H9 (cell line): ENCODE measurements around the gene SLC6A18. TPM values are rescaled to one million over a fixed set of nuclear protein-coding genes. Genes with fewer than 3 reads are reported as not detected.

Source experiments
- DNase-seq: peaks from one replicate; pipeline ENCODE4 v3.0.0-alpha.2; 2017
- H2AFZ ChIP-seq: one replicate; pipeline ENCODE4 v1.6.1; 2013; ENCODE audit warnings: mild to moderate bottlenecking, low read length, control low read depth, moderate library complexity
- H2AK5ac ChIP-seq: 2 replicates; pipeline ENCODE4 v1.6.1; 2013; ENCODE audit warnings: low read length, control low read depth, mixed read lengths; ENCODE audit not compliant: insufficient read length
- H2BK120ac ChIP-seq: one replicate; pipeline ENCODE4 v1.6.1; 2013; ENCODE audit warnings: low read depth, mild to moderate bottlenecking, low read length, control low read depth, inconsistent platforms; ENCODE audit not compliant: poor library complexity, severe bottlenecking
- H2BK12ac ChIP-seq: 2 replicates; pipeline ENCODE4 v1.6.1; 2013; ENCODE audit warnings: low read length, control low read depth, mixed read lengths, low read depth; ENCODE audit not compliant: insufficient read length
- H2BK15ac ChIP-seq: 2 replicates; pipeline ENCODE4 v1.6.1; 2013; ENCODE audit warnings: low read depth, low read length, control low read depth
- H2BK20ac ChIP-seq: one replicate; pipeline ENCODE4 v1.6.1; 2013; ENCODE audit warnings: low read depth, mild to moderate bottlenecking, low read length, control low read depth, inconsistent platforms; ENCODE audit not compliant: poor library complexity, severe bottlenecking
- H2BK5ac ChIP-seq: 2 replicates; pipeline ENCODE4 v1.6.1; 2013; ENCODE audit warnings: low read length, control low read depth, mixed read lengths; ENCODE audit not compliant: insufficient read length
- H3K14ac ChIP-seq: 2 replicates; pipeline ENCODE4 v1.6.1; 2013; ENCODE audit warnings: low read length, control low read depth; ENCODE audit not compliant: insufficient read depth
- H3K18ac ChIP-seq: 2 replicates; pipeline ENCODE4 v1.6.1; 2013; ENCODE audit warnings: low read depth, mild to moderate bottlenecking, mixed read lengths, low read length, control low read depth; ENCODE audit not compliant: insufficient read length
- H3K23ac ChIP-seq: 2 replicates; pipeline ENCODE4 v1.6.1; 2013; ENCODE audit warnings: low read length, control low read depth, mixed read lengths, low read depth; ENCODE audit not compliant: insufficient read length
- H3K23me2 ChIP-seq: 2 replicates; pipeline ENCODE4 v1.6.1; 2013; ENCODE audit warnings: low read depth, mild to moderate bottlenecking, mixed read lengths, low read length, control low read depth; ENCODE audit not compliant: insufficient read length, poor library complexity, severe bottlenecking
- H3K27ac ChIP-seq: 2 replicates; pipeline ENCODE4 v1.5.1; 2013; ENCODE audit warnings: low read length, control low read depth, mixed read lengths, low read depth; ENCODE audit not compliant: insufficient read length
- H3K27me3 ChIP-seq: 2 replicates; pipeline ENCODE4 v1.6.1; 2013; ENCODE audit warnings: low read length, control low read depth, inconsistent platforms; ENCODE audit not compliant: insufficient read depth
- H3K4ac ChIP-seq: 2 replicates; pipeline ENCODE4 v1.6.1; 2013; ENCODE audit warnings: low read depth, mild to moderate bottlenecking, control low read depth, inconsistent platforms, low read length, moderate library complexity
- H3K4me1 ChIP-seq: 2 replicates; pipeline ENCODE4 v1.6.1; 2013; ENCODE audit warnings: low read length, control low read depth, inconsistent platforms; ENCODE audit not compliant: insufficient read depth
- H3K4me2 ChIP-seq: 2 replicates; pipeline ENCODE4 v1.6.1; 2013; ENCODE audit warnings: low read length, control low read depth, mixed read lengths; ENCODE audit not compliant: insufficient read length, insufficient read depth
- H3K56ac ChIP-seq: 2 replicates; pipeline ENCODE4 v1.6.1; 2013; ENCODE audit warnings: low read depth, mild to moderate bottlenecking, mixed read lengths, low read length, control low read depth; ENCODE audit not compliant: insufficient read length
- H3K79me1 ChIP-seq: 2 replicates; pipeline ENCODE4 v1.6.1; 2013; ENCODE audit warnings: low read depth, mild to moderate bottlenecking, moderate library complexity, low read length, control low read depth, inconsistent platforms; ENCODE audit not compliant: insufficient read depth, poor library complexity, severe bottlenecking
- H3K79me2 ChIP-seq: 2 replicates; pipeline ENCODE4 v1.6.1; 2013; ENCODE audit warnings: low read length, control low read depth, inconsistent platforms; ENCODE audit not compliant: insufficient read depth
- H3K9ac ChIP-seq: 2 replicates; pipeline ENCODE4 v1.6.1; 2013; ENCODE audit warnings: low read length, control low read depth, mixed read lengths; ENCODE audit not compliant: insufficient read length; ENCODE audit errors: extremely low read depth
- H3K9me3 ChIP-seq: one replicate; pipeline ENCODE4 v1.6.1; 2013; ENCODE audit warnings: low read depth, low read length, inconsistent platforms; ENCODE audit not compliant: control insufficient read depth
- H3T11ph ChIP-seq: one replicate; pipeline ENCODE4 v1.6.1; 2013; ENCODE audit warnings: mild to moderate bottlenecking, low read length, control low read depth, inconsistent platforms
- H4K20me1 ChIP-seq: one replicate; pipeline ENCODE4 v1.6.1; 2013; ENCODE audit not compliant: control insufficient read depth, insufficient read length, insufficient read depth
- H4K5ac ChIP-seq: 2 replicates; pipeline ENCODE4 v1.6.1; 2013; ENCODE audit warnings: low read depth, mild to moderate bottlenecking, mixed read lengths, low read length, control low read depth; ENCODE audit not compliant: insufficient read length
- H4K8ac ChIP-seq: replicated peaks from 2 replicates; pipeline ENCODE4 v1.6.1; 2013; ENCODE audit warnings: low read length, control low read depth, mixed read lengths, low read depth; ENCODE audit not compliant: insufficient read length
- H4K91ac ChIP-seq: 2 replicates; pipeline ENCODE4 v1.6.1; 2013; ENCODE audit warnings: low read depth, mild to moderate bottlenecking, moderate library complexity, mixed read lengths, low read length, control low read depth; ENCODE audit not compliant: insufficient read length
- H3K27ac Mint-ChIP-seq, 3 experiments: 2 replicates in 2 of 3; 3 replicates in 1 of 3; pipeline ENCODE4 v1.8.0; 2020 to 2021; ENCODE audit warnings: mixed read lengths in 3 of 3, mild to moderate bottlenecking in 1 of 3, moderate library complexity in 1 of 3
- H3K27me3 Mint-ChIP-seq: 2 replicates; pipeline ENCODE4 v1.8.0; 2021; ENCODE audit warnings: low read depth, mild to moderate bottlenecking, moderate library complexity, mixed read lengths
- H3K36me3 Mint-ChIP-seq, 3 experiments: 2 replicates in 2 of 3; 3 replicates in 1 of 3; pipeline ENCODE4 v1.8.0; 2020 to 2021; ENCODE audit warnings: low read depth in 3 of 3, mixed read lengths in 3 of 3; ENCODE audit not compliant: insufficient read depth in 1 of 3
- H3K4me1 Mint-ChIP-seq, 2 experiments: 2 replicates each; pipeline ENCODE4 v1.8.0; 2020; ENCODE audit warnings: mixed read lengths in 2 of 2
- H3K4me3 Mint-ChIP-seq, 2 experiments: 2 replicates in 1 of 2; 3 replicates in 1 of 2; pipeline ENCODE4 v1.8.0; 2020 to 2021; ENCODE audit warnings: mild to moderate bottlenecking in 2 of 2, mixed read lengths in 2 of 2, moderate library complexity in 1 of 2
- H3K9me3 Mint-ChIP-seq, 2 experiments: 2 replicates in 1 of 2; 3 replicates in 1 of 2; pipeline ENCODE4 v1.8.0; 2020; ENCODE audit warnings: mild to moderate bottlenecking in 2 of 2, mixed read lengths in 2 of 2, moderate library complexity in 1 of 2
- WGBS: extraction: QIAGEN DNeasy Blood & Tissue Kit; methylation state at CpG from one replicate; pipeline ENCODE4 v1.1.7; 2013; ENCODE audit warnings: missing lambda C conversion rate, low lambda C conversion rate, mixed read lengths; ENCODE audit not compliant: insufficient read length; ENCODE audit errors: extremely low coverage; 5-methylcytosine and 5-hydroxymethylcytosine counted together
- total RNA-seq: library from RNA; stranded (reverse); gene quantifications from 2 replicates; pipeline ENCODE4 v1.2.1, GENCODE V29; 2021
- TF ChIP-seq, protein P1 (sequence below): fragments of 200-600 bp; sonication (generic); conservative IDR thresholded peaks from 3 replicates; pipeline ENCODE4 v1.8.0; 2021; ENCODE audit warnings: antibody characterized with exemption, mild to moderate bottlenecking

The SLC6A18 gene
- total RNA-seq, 1 experiment from 2014 or later = not detected

DNA sequence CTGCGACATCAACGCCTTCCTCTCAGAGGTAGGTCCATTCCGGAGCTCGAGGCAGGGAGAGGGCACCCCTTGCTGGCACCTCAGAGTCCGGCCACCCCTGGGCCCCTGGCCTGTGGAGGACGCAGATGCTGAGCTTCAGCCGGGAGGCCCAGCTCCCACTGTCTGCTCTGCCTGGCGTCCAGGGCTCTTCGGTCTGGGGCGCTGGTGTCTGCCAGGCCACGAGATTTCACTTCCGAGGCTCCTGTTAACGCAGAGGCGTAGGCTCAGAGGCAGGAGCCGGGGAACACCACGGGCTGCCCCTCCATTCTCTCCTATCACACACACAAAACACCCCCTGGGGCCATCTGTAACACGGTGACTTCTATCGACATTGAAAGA, 8.3 kb upstream of the SLC6A18 start:
- Mint-ChIP-seq H3K27me3 (peaks cover 10% of the 10 kb centered on the region), H3K27ac (no peak overlapping the region), H3K4me1 (peaks cover 3 to 6% of the 10 kb centered on the region in 2 experiments; a peak in 2 of 4 replicates), H3K9me3 (peaks cover 0 to 4% of the 10 kb centered on the region in 2 experiments; a peak in 3 of 5 replicates), H3K36me3 (no peaks in the 10 kb centered on the region; a peak in 1 of 7 replicates), H3K4me3 (no peak overlapping the region)
- H4K20me1 ChIP-seq = no peaks in the 10 kb centered on the region
- DNase-seq = no peak
- no peaks in the 10 kb centered on the region for H3K79me2 ChIP-seq
- no CpG with 5 or more reads among the region's 18 CpGs for WGBS
- H3K18ac ChIP-seq = no peak overlapping the region
- H3K4ac ChIP-seq = no peak overlapping the region
- no peak overlapping the region for H2BK15ac ChIP-seq
- H3K56ac ChIP-seq = no peak overlapping the region
- H4K5ac ChIP-seq = no peak overlapping the region
- H3K79me1 ChIP-seq = no peaks in the 10 kb centered on the region
- no peak overlapping the region for H4K91ac ChIP-seq
- TF ChIP-seq, protein P1, sequence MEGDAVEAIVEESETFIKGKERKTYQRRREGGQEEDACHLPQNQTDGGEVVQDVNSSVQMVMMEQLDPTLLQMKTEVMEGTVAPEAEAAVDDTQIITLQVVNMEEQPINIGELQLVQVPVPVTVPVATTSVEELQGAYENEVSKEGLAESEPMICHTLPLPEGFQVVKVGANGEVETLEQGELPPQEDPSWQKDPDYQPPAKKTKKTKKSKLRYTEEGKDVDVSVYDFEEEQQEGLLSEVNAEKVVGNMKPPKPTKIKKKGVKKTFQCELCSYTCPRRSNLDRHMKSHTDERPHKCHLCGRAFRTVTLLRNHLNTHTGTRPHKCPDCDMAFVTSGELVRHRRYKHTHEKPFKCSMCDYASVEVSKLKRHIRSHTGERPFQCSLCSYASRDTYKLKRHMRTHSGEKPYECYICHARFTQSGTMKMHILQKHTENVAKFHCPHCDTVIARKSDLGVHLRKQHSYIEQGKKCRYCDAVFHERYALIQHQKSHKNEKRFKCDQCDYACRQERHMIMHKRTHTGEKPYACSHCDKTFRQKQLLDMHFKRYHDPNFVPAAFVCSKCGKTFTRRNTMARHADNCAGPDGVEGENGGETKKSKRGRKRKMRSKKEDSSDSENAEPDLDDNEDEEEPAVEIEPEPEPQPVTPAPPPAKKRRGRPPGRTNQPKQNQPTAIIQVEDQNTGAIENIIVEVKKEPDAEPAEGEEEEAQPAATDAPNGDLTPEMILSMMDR = no peak
- no peak overlapping the region for H4K8ac ChIP-seq
- no peak overlapping the region for H3K23ac ChIP-seq
- no peaks in the 10 kb centered on the region for H3K4me1 ChIP-seq
- no peak overlapping the region for H3K27ac ChIP-seq
- no peak overlapping the region for H2BK20ac ChIP-seq
- H2BK12ac ChIP-seq = no peak overlapping the region
- H3K9ac ChIP-seq = no peak overlapping the region
- H2BK5ac ChIP-seq = no peak overlapping the region
- no peak overlapping the region for H3T11ph ChIP-seq
- H3K14ac ChIP-seq = no peak overlapping the region
- H2AK5ac ChIP-seq = no peak overlapping the region
- no peaks in the 10 kb centered on the region for H3K9me3 ChIP-seq
- H3K4me2 ChIP-seq = no peak overlapping the region
- no peak overlapping the region for H2AFZ ChIP-seq
- no peaks in the 10 kb centered on the region for H3K27me3 ChIP-seq
- no peaks in the 10 kb centered on the region for H3K23me2 ChIP-seq
- H2BK120ac ChIP-seq = no peak overlapping the region
